Epidermal melanocyte (primary cell): Measurements from ENCODE around the gene RAPGEF3.

Experiments used
- DNase-seq: peaks from one replicate; pipeline ENCODE4 v3.0.0; 2011; ENCODE audit warnings: low spot score; ENCODE audit not compliant: insufficient read length

RAPGEF3 gene

GRCh38 chr12:47758834-47759690 lies at the start of gene RAPGEF3:
Gene RAPGEF3, minus strand, starts transcription at chr12:47758880. Its CDS starts 324 bp downstream, at chr12:47758556.
- DNase-seq = peak; percentile 89

- no peak for DNase-seq
Measured at GRCh38 chr12:47808050-47808449, 49.4 kb upstream of the RAPGEF3 start.

GRCh38 chr12:47807338-47807737 lies 48.7 kb upstream of the RAPGEF3 start:
- DNase-seq = no peak

GRCh38 chr12:47805417-47805816 lies 46.7 kb upstream of the RAPGEF3 start:
- DNase-seq = no peak

- DNase-seq = no peak
Measured at GRCh38 chr12:47804171-47804570, 45.5 kb upstream of the RAPGEF3 start.

- no peak for DNase-seq
Measured at GRCh38 chr12:47803191-47803875, 44.7 kb upstream of the RAPGEF3 start.

- DNase-seq = no peak
Measured at GRCh38 chr12:47802312-47802711, 43.6 kb upstream of the RAPGEF3 start.

GRCh38 chr12:47801904-47802246 lies 43.2 kb upstream of the RAPGEF3 start:
- DNase-seq = no peak

- DNase-seq = no peak
Measured at GRCh38 chr12:47801170-47801903, 42.7 kb upstream of the RAPGEF3 start.

GRCh38 chr12:47800582-47800981 lies 41.9 kb upstream of the RAPGEF3 start:
- DNase-seq = no peak

- DNase-seq = peak; percentile 92
Measured at GRCh38 chr12:47799357-47799955, 40.8 kb upstream of the RAPGEF3 start.

- DNase-seq = no peak
Measured at GRCh38 chr12:47798382-47798948, 39.8 kb upstream of the RAPGEF3 start.

- no peak for DNase-seq
Measured at GRCh38 chr12:47797441-47797840, 38.8 kb upstream of the RAPGEF3 start.

- DNase-seq = no peak
Measured at GRCh38 chr12:47795814-47796411, 37.2 kb upstream of the RAPGEF3 start.

GRCh38 chr12:47795121-47795813 lies 36.6 kb upstream of the RAPGEF3 start:
- DNase-seq = no peak

GRCh38 chr12:47794679-47795078 lies 36.0 kb upstream of the RAPGEF3 start:
- no peak for DNase-seq

GRCh38 chr12:47793015-47793681 lies 34.5 kb upstream of the RAPGEF3 start:
- no peak for DNase-seq

GRCh38 chr12:47791874-47792273 lies 33.2 kb upstream of the RAPGEF3 start:
- DNase-seq = no peak

GRCh38 chr12:47791351-47791746 lies 32.7 kb upstream of the RAPGEF3 start:
- no peak for DNase-seq
